Neuron (in vitro differentiated cells): Measurements from ENCODE around the gene WNT9A.
"Not testable (repeated sequence)": the region's sequence is repeated elsewhere in the genome, so short reads cannot be mapped to it uniquely, and the experiment has no call there.

Source experiments
- H2AFZ ChIP-seq: one replicate; pipeline ENCODE4 v1.6.1; 2013; ENCODE audit warnings: low read depth, mild to moderate bottlenecking, inconsistent platforms, low read length, moderate library complexity
- H3K27me3 ChIP-seq: one replicate; pipeline ENCODE4 v1.6.1; 2013; ENCODE audit warnings: low read length; ENCODE audit not compliant: insufficient read depth
- H3K36me3 ChIP-seq: one replicate; pipeline ENCODE4 v1.6.1; 2013; ENCODE audit warnings: low read length; ENCODE audit not compliant: insufficient read depth
- H3K4me1 ChIP-seq: one replicate; pipeline ENCODE4 v1.6.1; 2013; ENCODE audit warnings: low read length; ENCODE audit not compliant: insufficient read depth
- H3K4me3 ChIP-seq: 2 replicates; pipeline ENCODE4 v1.5.1; 2013; ENCODE audit warnings: mild to moderate bottlenecking, low read length, moderate library complexity
- H3K9me3 ChIP-seq: one replicate; pipeline ENCODE4 v1.6.1; 2013; ENCODE audit warnings: low read length

The WNT9A gene

GRCh38 chr1:227967815-227968214 lies 20.1 kb upstream of the WNT9A start:
- not testable (repeated sequence) for H3K9me3 ChIP-seq, H3K4me1 ChIP-seq, H3K4me3 ChIP-seq, H3K27me3 ChIP-seq, H3K36me3 ChIP-seq, H2AFZ ChIP-seq

GRCh38 chr1:227966733-227967132 lies 19.0 kb upstream of the WNT9A start:
- H3K9me3 ChIP-seq, H3K36me3 ChIP-seq, H3K4me1 ChIP-seq, H3K27me3 ChIP-seq, H3K4me3 ChIP-seq, H2AFZ ChIP-seq: not testable (repeated sequence)

GRCh38 chr1:227961651-227962466 lies 14.1 kb upstream of the WNT9A start:
- no peaks in the 10 kb centered on the region for H3K9me3 ChIP-seq
- H2AFZ ChIP-seq: no peak overlapping the region
- H3K36me3 ChIP-seq: no peaks in the 10 kb centered on the region
- H3K27me3 ChIP-seq: peaks cover 6% of the 10 kb centered on the region
- no peaks in the 10 kb centered on the region for H3K4me1 ChIP-seq
- no peak overlapping the region for H3K4me3 ChIP-seq

- H3K27me3 ChIP-seq: peaks cover 6% of the 10 kb centered on the region
- H2AFZ ChIP-seq: no peak overlapping the region
- H3K9me3 ChIP-seq: no peaks in the 10 kb centered on the region
- H3K4me1 ChIP-seq: no peaks in the 10 kb centered on the region
- no peak overlapping the region for H3K4me3 ChIP-seq
- no peaks in the 10 kb centered on the region for H3K36me3 ChIP-seq
These were observed 11.7 kb upstream of the WNT9A start for GRCh38 chr1:227959325-227959860.

- H2AFZ ChIP-seq: no peak overlapping the region
- H3K4me3 ChIP-seq: no peak overlapping the region
- H3K4me1 ChIP-seq: no peaks in the 10 kb centered on the region
- no peaks in the 10 kb centered on the region for H3K36me3 ChIP-seq
- peaks cover 6% of the 10 kb centered on the region for H3K27me3 ChIP-seq
- H3K9me3 ChIP-seq: no peaks in the 10 kb centered on the region
These were observed 11.0 kb upstream of the WNT9A start for GRCh38 chr1:227958617-227959324.

- Histone ChIP-seq H3K4me1 (no peaks in the 10 kb centered on the region), H3K9me3 (no peaks in the 10 kb centered on the region), H2AFZ (no peak overlapping the region), H3K36me3 (no peaks in the 10 kb centered on the region), H3K4me3 (no peak overlapping the region), H3K27me3 (no peaks in the 10 kb centered on the region)
These were observed 8.1 kb upstream of the WNT9A start for GRCh38 chr1:227955808-227956207.

- Histone ChIP-seq H3K36me3 (no peaks in the 10 kb centered on the region), H2AFZ (no peak overlapping the region), H3K9me3 (no peaks in the 10 kb centered on the region), H3K27me3 (no peaks in the 10 kb centered on the region), H3K4me3 (no peak overlapping the region), H3K4me1 (no peaks in the 10 kb centered on the region)
These were observed 6.6 kb upstream of the WNT9A start for GRCh38 chr1:227954163-227954850.

GRCh38 chr1:227953022-227953412 lies 5.3 kb upstream of the WNT9A start:
- Histone ChIP-seq H3K27me3 (no peaks in the 10 kb centered on the region), H3K36me3 (no peaks in the 10 kb centered on the region), H3K9me3 (no peaks in the 10 kb centered on the region), H3K4me3 (no peak overlapping the region), H3K4me1 (peaks cover 8% of the 10 kb centered on the region), H2AFZ (no peak overlapping the region)

GRCh38 chr1:227952374-227953021 lies 4.8 kb upstream of the WNT9A start:
- no peaks in the 10 kb centered on the region for H3K27me3 ChIP-seq
- no peak overlapping the region for H3K4me3 ChIP-seq
- H3K9me3 ChIP-seq: no peaks in the 10 kb centered on the region
- peaks cover 8% of the 10 kb centered on the region for H3K4me1 ChIP-seq
- no peak overlapping the region for H2AFZ ChIP-seq
- no peaks in the 10 kb centered on the region for H3K36me3 ChIP-seq

GRCh38 chr1:227951624-227952373 lies 4.1 kb upstream of the WNT9A start:
- no peaks in the 10 kb centered on the region for H3K9me3 ChIP-seq
- no peaks in the 10 kb centered on the region for H3K27me3 ChIP-seq

GRCh38 chr1:227950735-227951346 lies 3.1 kb upstream of the WNT9A start:
- Histone ChIP-seq H3K4me1 (peaks cover 15% of the 10 kb centered on the region), H3K27me3 (no peaks in the 10 kb centered on the region), H3K9me3 (no peaks in the 10 kb centered on the region), H2AFZ (no peak overlapping the region), H3K36me3 (no peaks in the 10 kb centered on the region), H3K4me3 (no peak overlapping the region)

More at GRCh38 chr1:227951624-227952373, 4.1 kb upstream of the WNT9A start:
- Histone ChIP-seq H3K4me1 (peaks cover 8% of the 10 kb centered on the region), H3K4me3 (no peak overlapping the region), H2AFZ (no peak overlapping the region), H3K36me3 (no peaks in the 10 kb centered on the region)
